Measurements from ENCODE around the gene CDON. TPM values are rescaled to one million over a fixed set of nuclear protein-coding genes. Genes with fewer than 3 reads are reported as not detected.
A peak's percentile ranks its signal among the peaks of the same experiment; 100 is the strongest.

The CDON gene
- total RNA-seq, 2 donors from 2014 or later = 2.8 to 6.9 TPM

DNA sequence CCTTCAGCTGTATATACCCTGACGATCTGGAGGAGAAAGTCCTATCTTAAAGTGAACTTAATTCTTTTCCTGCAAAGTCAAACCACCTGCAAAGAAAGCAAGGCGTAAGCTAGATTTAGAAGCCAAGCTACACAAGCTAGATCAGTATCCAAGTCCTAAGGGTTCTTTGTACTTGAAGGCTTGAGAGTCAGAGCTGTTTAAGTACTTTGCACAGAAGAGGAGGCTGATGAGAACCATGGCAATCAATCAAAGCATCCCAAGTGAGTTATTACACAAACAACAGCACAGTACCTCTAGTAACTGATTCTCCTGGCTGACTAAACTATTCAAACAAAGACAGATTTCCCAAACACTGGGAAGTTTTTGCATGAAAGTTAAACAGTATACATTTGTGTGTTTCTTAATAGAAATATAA, 1.9 kb downstream of the CDON start:
- no peaks in the 10 kb centered on the region for H3K36me3 Mint-ChIP-seq
- no peaks in the 10 kb centered on the region for H3K9me3 Mint-ChIP-seq
- no peak overlapping the region for H3K27ac Mint-ChIP-seq
- ATAC-seq (no peak), DNase-seq (ENCODE audit: low spot score in 2 of 2) (no peak)

DNA sequence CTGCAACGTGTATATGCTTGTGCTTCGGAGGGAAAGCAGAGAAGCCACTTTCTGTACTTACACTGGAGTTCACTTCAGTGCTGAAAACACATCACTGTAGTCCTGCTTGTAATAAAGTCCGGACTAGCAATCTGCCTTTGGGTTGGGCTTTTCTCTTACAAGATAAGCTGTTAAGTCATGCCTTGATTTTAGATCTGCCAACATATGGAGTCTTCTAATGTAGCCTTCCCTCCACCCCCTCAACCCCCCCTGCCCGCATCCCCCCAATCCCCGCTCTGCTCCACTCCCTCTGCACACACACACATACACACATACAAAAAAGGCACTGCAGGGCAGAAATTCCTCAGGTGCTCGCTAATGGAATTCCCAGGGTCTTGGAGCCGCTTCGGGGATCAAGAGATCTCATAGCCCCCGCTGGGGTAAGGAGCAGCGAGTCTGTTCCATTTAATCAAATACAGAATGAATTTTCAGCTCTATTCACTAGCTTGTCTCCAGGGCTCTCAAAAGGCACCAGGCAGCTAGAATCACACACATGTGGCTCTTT, 3.4 kb downstream of the CDON start:
- no peak for ATAC-seq
- Mint-ChIP-seq H3K9me3 (no peaks in the 10 kb centered on the region), H3K27ac (no peak overlapping the region), H3K36me3 (no peaks in the 10 kb centered on the region)
- no peak for DNase-seq (ENCODE audit: low spot score in 2 of 2)

DNA sequence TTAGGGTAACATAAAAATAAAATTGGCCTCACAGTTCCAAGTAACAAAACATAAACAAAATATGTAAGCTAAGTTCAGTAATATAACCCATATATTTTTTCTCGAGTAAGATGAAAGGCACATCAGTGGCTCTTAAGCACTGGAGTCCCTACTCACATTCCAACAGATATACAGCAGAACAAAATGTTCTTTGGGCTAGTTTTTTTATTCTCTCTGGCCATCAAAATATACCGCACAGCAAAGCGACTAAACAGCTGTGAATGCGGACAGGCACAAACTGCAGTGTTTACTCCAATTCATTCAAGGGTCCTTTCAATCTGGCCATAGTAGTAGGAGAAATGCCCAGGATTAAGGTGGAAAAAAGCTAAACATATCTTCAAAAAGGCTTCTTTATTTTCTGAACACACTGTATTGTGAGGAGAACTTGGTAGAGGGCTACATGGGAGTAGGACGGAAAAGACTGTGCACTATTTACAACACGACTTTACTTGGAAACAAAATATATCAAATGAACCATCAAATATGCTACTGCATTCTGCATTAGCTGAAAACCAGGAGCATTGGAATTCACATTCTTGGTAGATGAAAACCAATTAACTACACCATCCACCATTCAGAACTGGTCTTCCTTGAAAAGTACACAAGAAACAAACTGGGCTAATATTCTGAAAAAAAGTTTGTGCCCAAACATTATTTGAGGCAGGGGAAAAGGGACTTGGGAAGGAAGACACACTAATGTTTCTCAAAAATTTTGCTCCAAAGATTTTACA, 4.4 kb downstream of the CDON start:
- no peak for DNase-seq (ENCODE audit: low spot score in 2 of 2)
- Mint-ChIP-seq H3K36me3 (no peaks in the 10 kb centered on the region), H3K27ac (no peak overlapping the region), H3K9me3 (no peaks in the 10 kb centered on the region)
- no peak for ATAC-seq

DNA sequence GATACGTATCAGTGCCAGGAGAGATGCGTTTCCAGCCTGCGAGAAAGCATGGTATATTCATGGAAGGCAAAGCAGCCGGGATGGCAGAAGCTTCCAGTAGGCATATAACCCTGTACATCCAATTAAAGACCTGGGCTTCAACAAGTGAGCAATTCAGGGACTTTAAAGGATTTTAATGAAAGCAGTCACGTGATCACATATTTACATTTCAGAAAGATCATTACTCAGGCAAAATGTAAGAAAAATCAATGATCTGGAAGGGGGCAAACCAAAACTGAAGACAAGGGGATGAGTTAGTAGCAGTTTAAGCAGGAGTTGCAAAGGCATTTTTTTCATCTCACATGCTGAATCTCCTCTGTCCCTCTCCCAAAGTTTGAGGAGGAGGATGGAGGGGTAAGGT, 7.8 kb downstream of the CDON start:
- no peaks in the 10 kb centered on the region for H3K36me3 Mint-ChIP-seq
- H3K27ac Mint-ChIP-seq = no peak overlapping the region
- H3K9me3 Mint-ChIP-seq = no peaks in the 10 kb centered on the region
- DNase-seq (ENCODE audit: low spot score in 2 of 2) = no peak
- ATAC-seq = no peak

DNA sequence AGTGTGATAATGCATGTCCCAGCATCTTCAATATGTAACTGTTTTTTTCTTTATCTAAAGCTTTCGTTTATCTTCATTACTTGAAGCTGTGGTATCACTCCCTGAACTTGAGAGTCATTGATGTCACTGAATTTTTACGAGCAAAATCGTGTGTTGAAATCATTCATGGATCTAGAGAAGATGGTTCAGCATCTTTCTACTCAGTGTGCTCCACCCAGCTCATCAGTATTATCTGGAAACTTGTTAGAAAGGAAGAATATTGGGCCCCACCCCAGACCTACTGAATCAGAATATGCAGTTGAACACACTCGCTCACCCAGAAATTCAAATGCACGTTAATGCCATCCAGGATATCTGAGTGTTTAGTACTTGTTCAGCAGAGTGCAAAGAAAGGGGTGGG, 8.3 kb downstream of the CDON start:
- Mint-ChIP-seq H3K9me3 (no peaks in the 10 kb centered on the region), H3K27ac (no peak overlapping the region), H3K36me3 (no peaks in the 10 kb centered on the region)
- DNase-seq (ENCODE audit: low spot score in 2 of 2) = no peak
- ATAC-seq = no peak

DNA sequence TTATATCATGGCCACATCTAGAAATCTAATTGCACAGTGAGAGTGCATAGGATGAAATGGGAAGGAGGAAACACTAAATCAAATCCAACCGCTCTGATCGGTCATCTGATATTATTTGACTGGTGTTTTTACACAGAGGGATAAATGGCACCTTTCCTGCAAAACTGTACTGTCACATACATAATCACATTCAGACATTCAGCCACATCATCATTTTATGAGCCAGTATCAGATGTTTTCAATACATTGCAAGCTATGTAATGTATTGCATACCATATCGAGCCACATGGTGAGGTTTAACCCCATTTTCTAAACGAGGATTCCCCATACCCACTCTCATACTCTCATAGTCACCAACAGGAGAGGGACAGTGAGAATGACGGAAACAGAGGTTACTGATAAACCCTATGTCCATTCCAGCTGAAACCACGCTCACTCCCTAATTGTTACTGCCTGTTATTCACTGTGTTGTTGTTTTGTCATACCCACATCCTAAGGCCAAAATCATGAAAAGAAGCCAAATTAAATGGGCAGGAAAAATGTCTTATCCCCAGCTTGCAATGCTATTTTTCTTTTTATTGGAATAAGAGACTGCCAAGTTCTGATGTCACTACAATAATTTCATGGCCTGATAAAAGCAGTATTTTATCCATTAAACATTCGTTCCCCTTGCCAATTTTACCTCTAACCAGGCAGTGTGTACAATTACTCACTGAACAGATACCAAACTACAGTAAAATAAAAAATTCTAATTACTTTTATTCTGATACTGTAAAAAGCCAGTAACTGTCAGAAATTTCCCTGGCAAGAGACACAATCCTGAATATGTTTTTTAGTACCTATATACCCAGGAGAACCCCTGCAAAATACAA, 9.0 kb downstream of the CDON start:
- H3K36me3 Mint-ChIP-seq = no peaks in the 10 kb centered on the region
- no peak for ATAC-seq
- H3K9me3 Mint-ChIP-seq = no peaks in the 10 kb centered on the region
- no peak overlapping the region for H3K27ac Mint-ChIP-seq
- DNase-seq (ENCODE audit: low spot score in 2 of 2) = no peak

DNA sequence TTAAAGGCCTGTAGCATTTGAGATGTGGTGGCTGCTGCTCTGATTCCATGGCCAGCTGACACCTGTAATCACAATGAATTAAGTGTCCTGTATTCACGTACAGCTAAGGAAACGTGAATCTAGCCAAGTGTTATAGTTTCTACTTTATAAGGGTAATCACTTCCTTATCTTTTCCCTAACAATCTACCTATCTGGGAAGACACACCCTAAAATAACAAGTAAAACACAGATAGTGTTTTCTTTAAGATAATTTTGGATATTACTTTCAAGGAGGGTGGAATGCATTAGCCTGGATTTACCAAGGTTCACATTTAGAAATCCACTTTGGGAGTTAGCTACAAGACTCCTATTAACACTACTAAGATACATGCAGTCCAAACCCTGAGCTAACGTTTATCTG, 11.5 kb downstream of the CDON start:
- Mint-ChIP-seq H3K27ac (no peak overlapping the region), H3K36me3 (no peaks in the 10 kb centered on the region), H3K9me3 (no peaks in the 10 kb centered on the region)
- ATAC-seq (no peak), DNase-seq (ENCODE audit: low spot score in 2 of 2) (no peak)

DNA sequence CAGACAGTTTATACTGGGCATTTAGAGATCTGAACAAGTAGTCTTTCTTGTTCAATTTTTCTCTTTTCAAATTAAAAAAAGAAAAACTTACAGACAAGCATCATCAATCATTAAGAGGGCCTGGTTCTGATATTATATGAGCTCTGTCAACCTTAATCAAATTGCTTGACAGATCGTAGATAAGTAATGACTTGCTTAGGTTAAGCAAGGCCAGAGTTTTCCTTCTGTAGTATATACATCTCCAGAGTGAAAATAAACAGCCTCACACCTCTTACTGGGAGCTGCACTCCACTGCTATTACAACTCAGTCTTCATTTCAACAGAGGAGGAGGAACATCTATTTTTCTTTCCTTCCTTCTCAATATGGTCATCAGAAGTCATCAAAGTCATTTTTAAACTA, 13.5 kb downstream of the CDON start:
- ATAC-seq = no peak
- H3K27ac Mint-ChIP-seq = no peak overlapping the region
- H3K36me3 Mint-ChIP-seq = no peaks in the 10 kb centered on the region

DNA sequence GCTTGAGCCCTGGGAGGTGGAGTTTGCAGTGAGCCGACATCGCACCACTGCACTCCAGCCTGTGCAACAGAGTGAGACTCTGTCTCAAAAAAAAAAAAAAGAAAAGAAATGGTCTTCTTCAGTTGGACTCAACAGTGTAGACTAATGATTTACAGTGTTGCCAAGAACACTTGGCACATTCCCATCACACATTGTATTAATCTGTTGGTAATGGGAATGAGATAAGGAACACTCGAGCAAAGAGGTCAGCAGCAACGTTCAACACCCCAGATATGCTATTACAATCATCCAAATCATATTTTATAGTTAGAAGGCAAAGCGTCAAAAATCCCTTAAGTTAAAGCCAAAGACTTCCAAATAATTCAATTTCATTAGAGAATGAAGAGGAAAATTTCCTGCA, 14.5 kb downstream of the CDON start:
- Mint-ChIP-seq H3K36me3 (no peaks in the 10 kb centered on the region), H3K27ac (no peak overlapping the region), H3K9me3 (no peaks in the 10 kb centered on the region)
- DNase-seq (ENCODE audit: low spot score in 2 of 2) (no peak), ATAC-seq (no peak)

More for the DNA sequence above, 13.5 kb downstream of the CDON start:
- no peaks in the 10 kb centered on the region for H3K9me3 Mint-ChIP-seq
- DNase-seq (ENCODE audit: low spot score in 2 of 2) = no peak

DNA sequence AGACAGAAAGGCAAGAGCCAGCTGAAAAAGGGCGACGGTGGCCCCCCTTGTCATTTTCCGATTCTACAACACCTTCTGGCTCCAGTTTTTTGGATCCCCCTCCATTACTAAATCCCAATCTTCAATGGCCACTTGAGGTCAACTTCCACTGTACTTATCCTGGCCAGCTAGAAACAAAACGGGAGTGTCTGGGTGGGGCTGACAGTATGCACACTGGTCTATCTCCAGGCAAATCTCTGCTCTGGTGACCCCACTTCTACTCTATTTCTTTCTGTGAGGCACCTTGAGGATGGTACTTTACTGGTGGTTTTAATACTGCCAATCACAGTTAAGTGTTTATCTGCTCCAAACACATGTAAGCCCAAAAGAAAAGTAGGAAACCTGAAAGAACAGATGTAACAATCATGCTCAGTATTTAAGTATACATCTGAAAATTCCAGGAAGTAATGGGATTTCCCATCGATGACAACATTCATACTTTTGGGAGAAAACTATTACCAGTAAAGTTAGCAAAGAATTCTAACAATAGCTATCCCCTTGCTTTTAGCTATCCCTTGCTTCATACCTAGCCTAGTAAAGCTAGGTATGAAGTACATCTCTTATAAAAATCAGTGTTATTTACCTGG, 16.0 kb downstream of the CDON start:
- ATAC-seq (no peak), DNase-seq (ENCODE audit: low spot score in 2 of 2) (no peak)
- Mint-ChIP-seq H3K9me3 (no peaks in the 10 kb centered on the region), H3K36me3 (no peaks in the 10 kb centered on the region), H3K27ac (no peak overlapping the region)

DNA sequence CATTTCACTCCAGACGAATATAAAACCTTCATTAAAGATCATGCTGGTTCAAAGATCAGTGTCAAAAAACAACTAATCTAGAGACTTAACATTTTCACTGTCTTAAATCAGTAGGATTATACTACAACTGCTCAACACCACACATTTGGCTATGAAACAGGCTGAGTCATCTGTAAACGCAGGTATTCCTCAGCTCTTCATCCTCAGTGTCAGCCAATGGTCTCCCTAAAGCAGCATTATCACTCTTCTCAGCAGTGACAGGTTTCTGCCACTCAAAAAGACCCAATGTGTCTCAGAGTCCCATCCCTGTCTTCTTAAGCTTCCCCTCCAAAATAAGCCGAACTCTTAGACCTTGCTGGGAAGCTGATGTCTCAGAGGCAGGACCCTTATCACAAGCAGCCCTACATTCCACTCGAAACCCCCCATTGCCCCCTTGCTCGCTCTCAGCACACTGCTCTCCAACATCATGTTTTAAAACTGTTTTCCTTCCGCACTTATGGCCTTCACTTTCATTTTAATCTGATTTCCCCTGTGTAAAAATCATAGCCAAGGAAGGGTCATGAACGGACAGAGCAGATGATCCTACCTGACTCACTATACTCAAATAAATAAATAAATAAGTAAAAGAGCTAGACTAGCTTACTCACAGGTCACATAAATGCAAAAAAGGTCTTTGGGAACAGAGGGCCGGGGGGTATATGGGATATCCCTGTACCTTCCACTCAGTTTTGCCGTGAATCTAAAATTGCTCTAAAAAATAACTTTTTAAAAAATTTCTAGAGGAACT, 23.0 kb downstream of the CDON start:
- Mint-ChIP-seq H3K9me3 (no peaks in the 10 kb centered on the region), H3K36me3 (no peaks in the 10 kb centered on the region), H3K27ac (no peak overlapping the region)
- DNase-seq (ENCODE audit: low spot score in 2 of 2) (no peak), ATAC-seq (peak in 1 of 2 donors; percentile 98)

DNA sequence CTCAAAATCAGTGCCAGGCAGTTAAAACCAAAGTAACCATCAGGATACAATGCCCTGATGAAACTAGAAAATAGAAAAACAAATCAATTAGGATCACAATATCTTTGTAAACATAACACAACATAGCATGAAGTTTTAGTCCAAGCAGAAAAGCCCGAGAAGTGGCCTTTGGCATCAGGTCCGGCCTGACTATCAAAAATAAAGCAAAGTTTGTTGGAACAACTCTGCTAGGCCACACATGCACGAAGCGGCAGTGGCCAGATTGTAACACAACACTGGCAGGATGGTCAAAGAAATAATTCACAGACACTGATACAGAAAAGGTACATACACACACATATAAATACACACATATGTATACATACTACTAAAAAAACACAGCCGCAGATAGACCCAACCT, 26.9 kb downstream of the CDON start:
- DNase-seq (ENCODE audit: low spot score in 2 of 2) (no peak), ATAC-seq (no peak)
- no peak overlapping the region for H3K27ac Mint-ChIP-seq
- no peaks in the 10 kb centered on the region for H3K9me3 Mint-ChIP-seq
- no peaks in the 10 kb centered on the region for H3K36me3 Mint-ChIP-seq

DNA sequence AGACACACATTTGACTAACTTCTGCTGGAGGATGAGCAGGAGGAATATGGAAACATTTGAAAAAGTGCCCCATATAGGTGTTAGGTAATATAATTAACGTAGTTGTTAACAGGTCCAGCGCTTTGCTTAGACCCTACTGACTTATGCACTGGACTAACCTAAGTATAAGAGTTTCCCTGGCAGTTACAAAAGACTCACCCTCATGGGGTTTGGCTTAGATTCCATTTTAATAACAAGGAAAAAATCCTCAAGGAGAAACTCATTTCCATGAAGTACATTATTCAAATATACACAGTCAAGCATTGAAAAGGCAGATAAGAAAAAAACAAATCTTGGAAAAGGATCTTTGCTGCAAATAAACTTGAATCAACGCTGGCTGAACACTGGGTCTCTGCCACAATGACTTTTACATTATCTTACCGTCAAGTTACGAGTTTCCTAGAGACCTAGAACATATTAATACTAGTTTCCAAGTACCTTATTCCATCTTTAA, 27.7 kb downstream of the CDON start:
- no peak for ATAC-seq
- no peak for DNase-seq (ENCODE audit: low spot score in 2 of 2)
- Mint-ChIP-seq H3K27ac (no peak overlapping the region), H3K36me3 (no peaks in the 10 kb centered on the region), H3K9me3 (no peaks in the 10 kb centered on the region)

DNA sequence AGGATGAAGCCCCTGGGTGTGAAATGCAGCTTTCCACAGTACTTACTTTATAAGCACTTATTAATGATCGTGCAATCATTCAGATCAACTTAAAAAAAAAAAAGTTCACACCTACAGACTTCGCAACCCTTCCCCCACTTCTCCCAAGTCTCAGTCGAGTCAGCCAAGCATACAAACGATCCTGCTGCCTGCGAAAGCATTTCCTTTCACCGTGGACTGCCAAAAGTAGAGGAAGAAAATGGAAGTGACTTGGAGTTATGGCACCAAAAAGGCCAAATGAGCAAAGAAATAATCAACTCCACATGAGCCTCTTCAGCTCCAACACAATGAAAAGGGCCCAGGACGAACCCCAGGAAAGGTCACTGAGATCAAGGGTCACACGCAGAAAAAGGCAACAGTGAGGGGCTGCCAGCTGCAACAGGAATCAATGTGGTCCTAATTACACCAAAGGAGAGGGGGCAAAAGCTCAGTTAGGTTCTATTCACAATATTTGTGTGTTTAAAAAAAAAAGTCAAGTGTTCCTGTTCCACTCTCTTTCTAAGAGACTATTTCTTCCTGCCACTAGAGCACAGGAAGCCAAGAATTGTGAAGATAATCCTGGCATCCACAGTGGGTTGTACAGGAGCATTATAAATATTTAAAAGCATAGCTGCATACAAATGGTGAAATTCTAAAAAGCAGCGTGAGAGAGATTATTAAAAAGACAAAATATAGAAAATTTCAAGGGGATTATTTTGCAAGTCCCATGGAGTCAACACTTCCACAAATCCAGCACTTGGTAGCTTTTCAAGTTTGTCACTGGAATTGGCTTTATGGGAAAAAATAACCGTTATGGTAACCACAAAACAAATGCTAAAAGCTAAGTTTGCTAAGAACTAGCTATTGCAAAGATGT, 28.4 kb downstream of the CDON start:
- no peak for ATAC-seq
- no peaks in the 10 kb centered on the region for H3K36me3 Mint-ChIP-seq
- no peak overlapping the region for H3K27ac Mint-ChIP-seq
- H3K9me3 Mint-ChIP-seq = no peaks in the 10 kb centered on the region
- DNase-seq (ENCODE audit: low spot score in 2 of 2) = no peak

DNA sequence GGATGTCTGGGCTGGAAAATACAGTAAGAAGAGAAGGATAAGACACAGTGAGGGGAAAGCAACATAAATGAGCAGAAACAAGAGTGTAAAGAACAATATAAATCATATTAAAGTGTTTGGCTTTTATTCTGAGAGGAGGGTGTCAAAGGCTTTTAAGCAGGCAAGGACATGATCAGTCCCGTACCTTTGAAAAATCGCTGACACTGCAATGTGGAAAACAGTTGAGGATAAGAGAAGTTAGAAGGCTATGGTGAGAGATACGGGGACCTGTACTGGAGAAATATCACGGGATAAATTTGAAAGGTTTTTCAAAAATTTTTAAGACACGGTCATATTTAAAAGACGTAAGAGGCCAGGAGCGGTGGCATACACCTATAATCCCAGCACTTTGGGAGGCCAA, 30.3 kb downstream of the CDON start:
- Mint-ChIP-seq H3K27ac (no peak overlapping the region), H3K9me3 (no peaks in the 10 kb centered on the region)
- ATAC-seq = no peak

More for the DNA sequence above, 30.3 kb downstream of the CDON start:
- H3K36me3 Mint-ChIP-seq = no peaks in the 10 kb centered on the region
- no peak for DNase-seq (ENCODE audit: low spot score in 2 of 2)

Data from activated naive CD4-positive, alpha-beta T cell treated with anti-CD3 and anti-CD28 coated beads, Interleukin-2, amount 50 U/mL, for 72 hours (primary cell).